WTC11 (cell line): ENCODE data around the gene SSTR5. TPM values are rescaled to one million over a fixed set of nuclear protein-coding genes. Genes with fewer than 3 reads are reported as not detected.

ENCODE experiments used
- ATAC-seq: fragments of 200-7000 bp; cut with Tn5 transposase; 2 replicates; pipeline ENCODE4 v1.10.0; 2021; ENCODE audit warnings: mild to moderate bottlenecking, moderate library complexity
- CTCF ChIA-PET: fragments of 300-600 bp; sonication (Branson Sonifier 250); formaldehyde crosslinking; loops from one replicate; lab custom pipeline; 2021; ENCODE audit warnings: antibody characterized with exemption; lab: Charles Lee
- POLR2A ChIA-PET: fragments of 350-600 bp; sonication (Branson Sonifier 250); formaldehyde crosslinking; loops from one replicate; lab custom pipeline; 2021; ENCODE audit warnings: antibody characterized with exemption; lab: Charles Lee
- DNase-seq: peaks from one replicate; pipeline ENCODE4 v3.0.0; 2021; ENCODE audit warnings: low spot score
- H3K27ac Mint-ChIP-seq: 2 replicates; pipeline ENCODE4 v1.8.0; 2021; ENCODE audit warnings: mixed read lengths
- H3K27me3 Mint-ChIP-seq: 2 replicates; pipeline ENCODE4 v1.8.0; 2021; ENCODE audit warnings: low read depth, mild to moderate bottlenecking, moderate library complexity, mixed read lengths
- H3K36me3 Mint-ChIP-seq: 2 replicates; pipeline ENCODE4 v1.8.0; 2021; ENCODE audit warnings: mixed read lengths
- H3K4me1 Mint-ChIP-seq: 2 replicates; pipeline ENCODE4 v1.8.0; 2022; ENCODE audit warnings: mixed read lengths
- H3K4me3 Mint-ChIP-seq: 2 replicates; pipeline ENCODE4 v1.8.0; 2021; ENCODE audit warnings: mild to moderate bottlenecking, moderate library complexity, mixed read lengths
- H3K9me3 Mint-ChIP-seq: 2 replicates; pipeline ENCODE4 v1.8.0; 2021; ENCODE audit warnings: mixed read lengths
- CTCF ChIP-seq: fragments of 200-600 bp; IDR thresholded peaks from 2 replicates; pipeline ENCODE4 v1.8.0; 2022; ENCODE audit warnings: antibody characterized with exemption
- E2F4 ChIP-seq: sonication (generic); formaldehyde crosslinking; IDR thresholded peaks from 2 replicates; pipeline ENCODE4 v1.8.1; 2022; ENCODE audit warnings: low read depth, mild to moderate bottlenecking, moderate library complexity, missing genetic modification reagents, borderline replicate concordance
- FOXJ3 ChIP-seq: sonication (generic); formaldehyde crosslinking; IDR thresholded peaks from 2 replicates; pipeline ENCODE4 v1.9.0; 2021; ENCODE audit warnings: missing genetic modification reagents, mild to moderate bottlenecking, borderline replicate concordance
- GABPB1 ChIP-seq: sonication (generic); formaldehyde crosslinking; IDR thresholded peaks from 2 replicates; pipeline ENCODE4 v1.8.1; 2023; ENCODE audit warnings: mild to moderate bottlenecking, missing genetic modification reagents
- RELA ChIP-seq: sonication (generic); formaldehyde crosslinking; IDR thresholded peaks from 2 replicates; pipeline ENCODE4 v1.8.1; 2022; ENCODE audit warnings: missing genetic modification reagents, mild to moderate bottlenecking, borderline replicate concordance
- SP1 ChIP-seq: sonication (generic); formaldehyde crosslinking; conservative IDR thresholded peaks from 2 replicates; pipeline ENCODE4 v1.8.1; 2022; ENCODE audit warnings: missing genetic modification reagents
- TCF7 ChIP-seq: sonication (generic); formaldehyde crosslinking; IDR thresholded peaks from 2 replicates; pipeline ENCODE4 v1.8.0; 2022; ENCODE audit warnings: mild to moderate bottlenecking, low read depth, missing genetic modification reagents, moderate library complexity
- TEAD1 ChIP-seq: sonication (generic); formaldehyde crosslinking; IDR thresholded peaks from 2 replicates; pipeline ENCODE4 v1.8.0; 2022; ENCODE audit warnings: mild to moderate bottlenecking, missing genetic modification reagents
- ZBTB43 ChIP-seq: sonication (generic); formaldehyde crosslinking; IDR thresholded peaks from 2 replicates; pipeline ENCODE4 v1.8.1; 2023; ENCODE audit warnings: mild to moderate bottlenecking, missing genetic modification reagents
- ZNF416 ChIP-seq: fragments of 250-450 bp; sonication (Bioruptor Pico); IDR thresholded peaks from 2 replicates; pipeline ENCODE4 v1.9.0; 2021; ENCODE audit warnings: mild to moderate bottlenecking, inconsistent platforms
- total RNA-seq: library from RNA; stranded (reverse); gene quantifications from 3 replicates; pipeline ENCODE4 v1.2.3, GENCODE V29; 2021
- TF ChIP-seq, protein P1 (sequence below): sonication (generic); formaldehyde crosslinking; IDR thresholded peaks from 2 replicates; pipeline ENCODE4 v1.8.0; 2022; ENCODE audit warnings: missing genetic modification reagents
- TF ChIP-seq, protein P2 (sequence below): fragments of 250-450 bp; sonication (Bioruptor Pico); IDR thresholded peaks from 2 replicates; pipeline ENCODE4 v1.8.0; 2021; ENCODE audit warnings: mild to moderate bottlenecking
- TF ChIP-seq, protein P3 (sequence below): sonication (generic); formaldehyde crosslinking; IDR thresholded peaks from 2 replicates; pipeline ENCODE4 v1.8.0; 2022; ENCODE audit warnings: mild to moderate bottlenecking, missing genetic modification reagents

Gene SSTR5
- total RNA-seq, 1 experiment from 2014 or later: 0.61 TPM

DNA sequence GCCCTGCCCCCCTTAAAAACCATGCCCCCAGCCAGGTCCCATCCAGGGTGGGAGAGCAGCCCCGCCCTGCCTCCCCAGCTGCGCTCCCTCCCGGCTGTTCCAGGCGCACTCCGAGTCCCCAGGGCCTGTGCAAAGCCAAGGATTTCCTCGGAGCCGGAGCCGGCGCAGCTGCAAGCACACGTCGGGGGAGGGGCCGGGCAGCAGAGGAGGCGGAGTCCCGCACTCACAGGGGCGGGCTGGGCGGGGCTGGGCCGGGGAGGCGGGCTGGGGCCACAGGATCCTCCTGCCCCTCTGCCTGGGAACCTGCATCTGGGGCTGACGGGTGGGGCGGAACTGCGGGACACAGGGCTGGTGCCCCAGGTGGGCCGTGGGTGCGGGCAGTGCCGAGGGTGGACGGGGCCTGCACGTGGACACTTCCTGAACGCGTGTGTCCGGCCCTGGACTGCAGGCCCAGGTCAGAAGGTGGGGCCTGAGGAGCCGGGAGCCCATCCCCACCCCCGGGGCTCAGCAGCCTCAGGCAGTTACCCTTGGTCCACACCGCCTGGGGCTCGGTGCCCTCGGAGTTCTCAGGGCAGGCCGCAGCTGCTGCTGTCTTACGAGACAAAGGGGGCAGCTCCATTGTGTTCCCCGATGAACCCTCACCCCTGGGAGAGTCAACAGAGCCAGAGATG is 24.0 kb upstream of the SSTR5 start (continued):
- TF ChIP-seq, protein P1, sequence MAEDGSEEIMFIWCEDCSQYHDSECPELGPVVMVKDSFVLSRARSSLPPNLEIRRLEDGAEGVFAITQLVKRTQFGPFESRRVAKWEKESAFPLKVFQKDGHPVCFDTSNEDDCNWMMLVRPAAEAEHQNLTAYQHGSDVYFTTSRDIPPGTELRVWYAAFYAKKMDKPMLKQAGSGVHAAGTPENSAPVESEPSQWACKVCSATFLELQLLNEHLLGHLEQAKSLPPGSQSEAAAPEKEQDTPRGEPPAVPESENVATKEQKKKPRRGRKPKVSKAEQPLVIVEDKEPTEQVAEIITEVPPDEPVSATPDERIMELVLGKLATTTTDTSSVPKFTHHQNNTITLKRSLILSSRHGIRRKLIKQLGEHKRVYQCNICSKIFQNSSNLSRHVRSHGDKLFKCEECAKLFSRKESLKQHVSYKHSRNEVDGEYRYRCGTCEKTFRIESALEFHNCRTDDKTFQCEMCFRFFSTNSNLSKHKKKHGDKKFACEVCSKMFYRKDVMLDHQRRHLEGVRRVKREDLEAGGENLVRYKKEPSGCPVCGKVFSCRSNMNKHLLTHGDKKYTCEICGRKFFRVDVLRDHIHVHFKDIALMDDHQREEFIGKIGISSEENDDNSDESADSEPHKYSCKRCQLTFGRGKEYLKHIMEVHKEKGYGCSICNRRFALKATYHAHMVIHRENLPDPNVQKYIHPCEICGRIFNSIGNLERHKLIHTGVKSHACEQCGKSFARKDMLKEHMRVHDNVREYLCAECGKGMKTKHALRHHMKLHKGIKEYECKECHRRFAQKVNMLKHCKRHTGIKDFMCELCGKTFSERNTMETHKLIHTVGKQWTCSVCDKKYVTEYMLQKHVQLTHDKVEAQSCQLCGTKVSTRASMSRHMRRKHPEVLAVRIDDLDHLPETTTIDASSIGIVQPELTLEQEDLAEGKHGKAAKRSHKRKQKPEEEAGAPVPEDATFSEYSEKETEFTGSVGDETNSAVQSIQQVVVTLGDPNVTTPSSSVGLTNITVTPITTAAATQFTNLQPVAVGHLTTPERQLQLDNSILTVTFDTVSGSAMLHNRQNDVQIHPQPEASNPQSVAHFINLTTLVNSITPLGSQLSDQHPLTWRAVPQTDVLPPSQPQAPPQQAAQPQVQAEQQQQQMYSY (CRISPR knock-in tag): peak; percentile 88
- TF ChIP-seq, protein P2, sequence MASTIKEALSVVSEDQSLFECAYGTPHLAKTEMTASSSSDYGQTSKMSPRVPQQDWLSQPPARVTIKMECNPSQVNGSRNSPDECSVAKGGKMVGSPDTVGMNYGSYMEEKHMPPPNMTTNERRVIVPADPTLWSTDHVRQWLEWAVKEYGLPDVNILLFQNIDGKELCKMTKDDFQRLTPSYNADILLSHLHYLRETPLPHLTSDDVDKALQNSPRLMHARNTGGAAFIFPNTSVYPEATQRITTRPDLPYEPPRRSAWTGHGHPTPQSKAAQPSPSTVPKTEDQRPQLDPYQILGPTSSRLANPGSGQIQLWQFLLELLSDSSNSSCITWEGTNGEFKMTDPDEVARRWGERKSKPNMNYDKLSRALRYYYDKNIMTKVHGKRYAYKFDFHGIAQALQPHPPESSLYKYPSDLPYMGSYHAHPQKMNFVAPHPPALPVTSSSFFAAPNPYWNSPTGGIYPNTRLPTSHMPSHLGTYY (CRISPR knock-in tag): no peak
- peak; percentile 70 for TF ChIP-seq SP1 (CRISPR knock-in tag)

GRCh38 chr16:1049113-1049975 is 23.2 kb upstream of the SSTR5 start:
- H3K36me3 Mint-ChIP-seq: no peaks in the 10 kb centered on the region
- ATAC-seq: no peak
- H3K4me3 Mint-ChIP-seq: no peak overlapping the region
- ChIA-PET CTCF (interaction anchor here (1.1 to 2.0 kb wide), 2 partner anchors 54 to 171 kb away, joined by 3 to 10 read pairs; no protein-coding TSS in a partner anchor), POLR2A (no interaction called here)
- H3K9me3 Mint-ChIP-seq: no peaks in the 10 kb centered on the region
- H3K27ac Mint-ChIP-seq: no peak overlapping the region
- no peaks in the 10 kb centered on the region for H3K27me3 Mint-ChIP-seq
- TF ChIP-seq RELA (CRISPR knock-in tag) (0 out of 2 replicates have a peak, but pooled peaks have one; percentile 15), GABPB1 (no peak), ZNF416 (CRISPR knock-in tag) (no peak)
- no peaks in the 10 kb centered on the region for H3K4me1 Mint-ChIP-seq
- no peak for DNase-seq

DNA sequence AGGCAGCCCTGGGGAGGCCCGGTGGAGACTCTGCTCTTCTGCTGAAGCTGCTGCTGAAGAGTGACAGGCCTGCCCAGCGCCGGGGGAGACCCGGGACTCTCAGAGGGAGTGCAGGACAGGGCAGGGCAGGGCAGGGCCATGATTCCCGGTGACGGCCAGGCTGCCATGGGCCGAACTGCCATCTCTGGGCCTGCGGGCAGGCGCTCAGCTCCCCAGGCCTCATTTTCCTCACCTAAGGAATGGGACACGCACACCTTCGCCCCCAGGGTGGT is 22.6 kb upstream of the SSTR5 start:
- Mint-ChIP-seq H3K9me3 (no peaks in the 10 kb centered on the region), H3K36me3 (no peaks in the 10 kb centered on the region), H3K27ac (no peak overlapping the region), H3K4me3 (no peak overlapping the region), H3K4me1 (no peaks in the 10 kb centered on the region), H3K27me3 (no peaks in the 10 kb centered on the region)
- ChIA-PET CTCF (interaction anchor here (1.1 kb wide), 1 partner anchor 172 kb away, joined by 3 read pairs; no protein-coding TSS in a partner anchor), POLR2A (no interaction called here)
- ATAC-seq (no peak), DNase-seq (no peak)
- TF ChIP-seq CTCF (no peak), FOXJ3 (CRISPR knock-in tag) (no peak), TCF7 (no peak), ZBTB43 (CRISPR knock-in tag) (no peak), E2F4 (CRISPR knock-in tag) (no peak), TEAD1 (CRISPR knock-in tag) (no peak)
- TF ChIP-seq, protein P3, sequence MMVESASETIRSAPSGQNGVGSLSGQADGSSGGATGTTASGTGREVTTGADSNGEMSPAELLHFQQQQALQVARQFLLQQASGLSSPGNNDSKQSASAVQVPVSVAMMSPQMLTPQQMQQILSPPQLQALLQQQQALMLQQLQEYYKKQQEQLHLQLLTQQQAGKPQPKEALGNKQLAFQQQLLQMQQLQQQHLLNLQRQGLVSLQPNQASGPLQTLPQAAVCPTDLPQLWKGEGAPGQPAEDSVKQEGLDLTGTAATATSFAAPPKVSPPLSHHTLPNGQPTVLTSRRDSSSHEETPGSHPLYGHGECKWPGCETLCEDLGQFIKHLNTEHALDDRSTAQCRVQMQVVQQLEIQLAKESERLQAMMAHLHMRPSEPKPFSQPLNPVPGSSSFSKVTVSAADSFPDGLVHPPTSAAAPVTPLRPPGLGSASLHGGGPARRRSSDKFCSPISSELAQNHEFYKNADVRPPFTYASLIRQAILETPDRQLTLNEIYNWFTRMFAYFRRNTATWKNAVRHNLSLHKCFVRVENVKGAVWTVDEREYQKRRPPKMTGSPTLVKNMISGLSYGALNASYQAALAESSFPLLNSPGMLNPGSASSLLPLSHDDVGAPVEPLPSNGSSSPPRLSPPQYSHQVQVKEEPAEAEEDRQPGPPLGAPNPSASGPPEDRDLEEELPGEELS (CRISPR knock-in tag): no peak
